Activated CD4-positive, alpha-beta T cell treated with anti-CD3 and anti-CD28 coated beads for 48 hours (primary cell): ENCODE data around the gene MEIG1.
"Not testable (repeated sequence)": the region's sequence is repeated elsewhere in the genome, so short reads cannot be mapped to it uniquely, and the experiment has no call there.

Source experiments
- DNase-seq: peaks from one replicate; pipeline ENCODE4 v3.0.0-alpha.2; 2020

Gene MEIG1

DNA sequence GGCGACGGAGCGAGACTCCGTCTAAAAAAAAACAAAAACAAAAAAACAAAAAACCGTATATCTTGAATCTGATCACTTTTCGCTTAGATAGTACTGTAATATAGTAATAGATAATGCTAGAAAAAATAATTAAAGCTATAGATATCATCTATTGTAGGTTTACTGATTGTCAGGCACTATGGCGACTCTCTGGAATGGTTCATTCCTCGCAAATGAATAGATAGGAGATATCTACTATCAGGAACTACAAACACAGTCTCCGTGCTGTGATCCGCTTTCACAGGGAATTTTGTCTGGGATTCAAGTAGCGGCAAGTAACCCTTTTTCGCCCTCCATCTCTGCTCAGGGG is 342 bp upstream of the MEIG1 start:
- DNase-seq = no peak

DNA sequence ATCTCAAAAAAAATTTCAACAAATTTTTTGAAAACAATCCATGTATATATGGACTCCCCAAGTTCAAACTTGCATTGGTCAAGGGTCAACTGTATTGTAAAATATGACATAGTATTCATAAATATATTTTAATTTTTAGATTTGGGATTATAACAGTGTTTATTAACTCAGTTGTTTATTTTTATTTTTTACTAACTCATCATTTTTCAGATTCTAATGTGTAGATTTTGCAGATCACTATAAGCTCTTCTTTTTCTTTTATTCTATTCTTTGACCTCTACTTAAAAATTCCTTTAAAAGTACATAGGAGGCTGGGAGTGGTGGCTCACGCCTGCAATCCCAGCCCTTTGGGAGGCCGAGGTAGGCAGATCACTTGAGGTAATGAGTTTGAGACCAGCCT is 8.7 kb downstream of the MEIG1 start:
- DNase-seq = no peak

DNA sequence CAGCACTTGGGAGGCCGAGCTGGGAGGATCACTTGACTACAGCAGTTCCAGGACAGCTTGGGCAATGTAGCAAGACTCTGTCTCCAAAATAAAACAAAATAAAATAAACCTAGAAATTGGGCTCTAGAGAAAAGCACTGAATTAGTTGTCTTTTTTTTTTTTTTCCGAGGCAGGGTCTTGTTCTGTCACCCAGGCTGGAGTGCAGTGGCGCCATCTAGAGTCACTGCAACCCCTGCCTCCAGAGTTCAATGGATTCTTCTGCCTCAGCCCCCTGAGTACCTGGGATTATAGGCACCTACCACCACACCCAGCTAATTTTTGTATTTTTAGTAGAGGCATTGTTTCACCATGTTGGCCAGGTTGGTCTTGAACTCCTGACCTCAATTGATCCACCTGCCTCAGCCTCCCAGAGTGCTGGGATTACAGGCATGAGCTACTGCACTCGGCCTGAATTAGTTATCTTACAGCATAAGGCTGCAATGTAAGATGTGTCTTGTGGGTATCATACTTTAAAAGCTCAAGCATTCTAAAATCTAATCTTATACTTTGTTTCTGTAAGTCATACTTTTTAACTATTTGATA is 12.8 kb downstream of the MEIG1 start:
- DNase-seq = peak; percentile 56

DNA sequence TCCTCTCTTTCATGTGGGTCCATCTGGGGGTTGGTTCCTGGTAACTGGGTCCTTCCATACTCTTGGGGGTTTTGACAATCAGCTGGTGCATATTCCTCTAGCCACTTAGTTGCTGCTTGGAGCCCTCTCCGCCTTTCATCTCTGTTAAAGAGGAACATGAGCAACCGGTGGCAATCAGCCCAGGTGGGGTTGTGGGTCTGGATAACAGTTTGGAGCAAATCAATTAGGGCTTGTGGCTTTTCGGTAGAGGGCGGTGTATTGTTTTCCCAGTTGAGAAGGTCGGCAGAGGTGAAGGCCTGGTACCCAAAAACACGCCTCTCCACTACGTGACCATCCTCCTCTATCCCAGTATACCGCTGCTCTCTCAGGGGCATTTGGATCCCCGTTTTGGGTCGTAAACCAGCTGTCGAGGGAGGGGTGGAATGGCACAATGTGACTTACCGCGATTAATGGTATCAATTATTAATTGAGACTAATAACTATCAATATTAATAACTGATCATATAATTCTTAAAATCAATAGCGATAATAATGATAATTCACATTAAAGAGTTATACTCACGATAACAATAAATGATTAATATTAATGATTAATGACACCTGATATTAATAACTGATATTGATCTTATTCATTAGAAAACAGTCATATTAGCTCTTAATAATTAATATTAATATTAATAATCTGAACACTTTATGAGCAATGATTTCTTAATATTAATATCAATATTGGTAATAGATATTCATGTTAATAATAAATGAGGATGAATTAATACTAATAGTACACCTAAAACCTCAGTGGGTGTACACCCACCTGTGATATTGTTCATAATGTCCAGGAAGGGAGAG is 15.2 kb downstream of the MEIG1 start:
- DNase-seq = not testable (repeated sequence)

DNA sequence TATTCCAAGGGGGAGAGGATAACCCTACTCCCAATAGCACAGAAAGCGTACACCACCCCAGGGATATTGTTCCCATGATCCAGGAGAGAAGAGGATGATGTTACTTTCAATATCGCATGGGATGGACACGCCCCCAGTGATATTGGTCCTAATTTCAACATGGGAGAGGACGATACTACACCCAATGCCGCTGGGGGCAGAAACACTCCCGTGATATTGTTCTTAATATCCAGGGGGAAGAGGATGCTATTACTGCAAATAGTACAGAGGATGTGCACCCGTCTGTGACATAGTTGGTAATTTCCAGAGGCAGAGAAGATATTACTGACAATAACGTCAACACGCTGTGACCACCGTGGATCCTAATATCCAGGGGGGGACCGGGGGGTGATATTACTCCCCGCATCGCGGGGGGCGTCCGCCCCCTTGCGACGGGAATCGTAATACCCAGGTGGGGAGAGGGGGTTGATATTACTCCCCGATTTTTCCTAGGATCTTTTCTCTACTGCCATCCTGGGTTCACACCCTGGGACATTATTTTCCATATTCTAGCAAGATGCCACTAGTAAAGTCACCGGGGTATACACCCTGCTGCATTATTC is 16.6 kb downstream of the MEIG1 start:
- no peak for DNase-seq

DNA sequence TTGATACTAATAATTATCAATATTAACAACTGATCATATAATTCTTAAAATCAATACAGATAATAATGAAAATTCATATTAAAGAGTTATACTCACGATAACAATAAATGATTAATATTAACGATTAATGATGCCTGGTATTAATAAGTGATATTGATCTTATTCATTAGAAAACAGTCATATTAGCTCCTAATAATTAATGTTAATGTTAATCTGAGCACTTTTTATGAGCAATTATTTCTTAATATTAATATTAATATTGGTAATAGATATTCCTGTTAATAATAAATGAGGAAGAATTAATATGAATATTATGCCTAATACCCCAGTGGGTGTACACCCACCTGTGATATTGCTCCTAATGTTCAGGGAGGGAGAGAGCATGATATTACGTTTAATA is 23.6 kb downstream of the MEIG1 start:
- DNase-seq = no peak

DNA sequence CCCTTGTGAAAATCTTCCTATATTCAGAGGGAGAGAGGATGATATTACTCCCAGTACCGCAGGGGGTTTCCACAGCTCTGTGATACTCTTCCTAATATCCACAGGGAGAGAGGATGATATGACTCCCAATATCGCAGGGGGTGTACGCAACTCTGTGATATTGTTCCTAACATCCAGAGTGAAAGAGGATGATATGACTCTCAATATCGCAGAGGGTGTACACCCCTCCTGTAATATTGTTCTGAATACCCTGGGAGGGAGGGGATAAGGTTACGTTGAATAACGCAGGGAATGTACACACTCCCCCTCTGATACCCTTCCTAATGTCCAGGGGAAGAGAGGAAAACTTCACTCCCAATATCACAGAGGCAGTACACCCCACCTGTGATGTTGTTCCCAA is 30.4 kb downstream of the MEIG1 start:
- not testable (repeated sequence) for DNase-seq

DNA sequence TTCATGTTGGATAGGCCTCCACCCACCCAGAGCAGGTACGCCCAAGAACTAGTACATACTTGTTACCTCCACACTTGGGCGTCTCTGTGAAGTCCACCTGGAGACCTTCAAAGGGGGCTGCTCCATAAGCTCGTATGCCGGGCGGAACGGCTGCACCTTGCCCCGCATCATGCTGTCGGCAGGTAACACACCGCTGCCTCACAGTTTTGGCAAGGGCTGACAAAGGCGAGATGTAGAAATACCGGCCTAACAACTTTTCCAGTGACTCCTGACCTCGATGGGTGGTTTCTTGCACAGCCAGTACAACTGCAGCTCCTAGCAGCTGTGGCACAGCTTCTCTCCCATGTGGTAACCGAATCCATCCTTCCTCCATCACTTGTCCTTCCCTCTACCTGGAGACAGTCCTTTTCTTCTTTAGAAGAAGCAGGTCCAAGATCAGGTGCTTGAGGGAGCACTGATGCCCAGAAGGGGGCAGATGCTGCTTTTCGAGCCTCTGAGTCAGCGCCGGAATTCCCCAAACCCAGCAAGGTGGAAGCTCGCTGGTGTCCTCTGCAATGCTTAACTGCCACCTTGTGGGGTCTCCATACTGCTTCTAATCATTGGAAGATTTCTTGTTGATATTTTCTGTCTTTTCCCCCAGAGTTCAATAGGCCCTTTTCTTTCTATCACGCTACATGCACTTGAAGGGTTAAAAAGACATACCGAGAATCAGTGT is 32.0 kb downstream of the MEIG1 start:
- DNase-seq = peak; percentile 76

DNA sequence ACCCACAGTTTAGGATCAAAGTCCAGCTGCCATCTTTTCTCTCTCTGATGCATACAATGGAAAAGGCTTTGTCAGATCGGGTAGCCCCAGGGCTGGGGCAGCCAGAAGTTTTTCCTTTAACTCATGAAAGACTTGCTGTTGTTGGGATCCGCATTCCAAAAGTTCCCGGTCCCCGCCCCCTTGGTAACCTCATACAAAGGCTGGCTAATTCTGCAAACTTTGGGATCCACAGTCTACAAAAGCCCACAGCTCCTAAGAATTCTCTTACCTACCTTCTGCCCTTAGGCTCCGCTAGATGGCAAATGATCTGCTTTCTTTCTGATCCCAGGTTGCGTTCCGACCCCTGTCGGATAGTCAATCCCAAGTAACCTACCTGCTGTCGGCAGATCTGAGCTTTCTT is 33.1 kb downstream of the MEIG1 start:
- DNase-seq = not testable (repeated sequence)

DNA sequence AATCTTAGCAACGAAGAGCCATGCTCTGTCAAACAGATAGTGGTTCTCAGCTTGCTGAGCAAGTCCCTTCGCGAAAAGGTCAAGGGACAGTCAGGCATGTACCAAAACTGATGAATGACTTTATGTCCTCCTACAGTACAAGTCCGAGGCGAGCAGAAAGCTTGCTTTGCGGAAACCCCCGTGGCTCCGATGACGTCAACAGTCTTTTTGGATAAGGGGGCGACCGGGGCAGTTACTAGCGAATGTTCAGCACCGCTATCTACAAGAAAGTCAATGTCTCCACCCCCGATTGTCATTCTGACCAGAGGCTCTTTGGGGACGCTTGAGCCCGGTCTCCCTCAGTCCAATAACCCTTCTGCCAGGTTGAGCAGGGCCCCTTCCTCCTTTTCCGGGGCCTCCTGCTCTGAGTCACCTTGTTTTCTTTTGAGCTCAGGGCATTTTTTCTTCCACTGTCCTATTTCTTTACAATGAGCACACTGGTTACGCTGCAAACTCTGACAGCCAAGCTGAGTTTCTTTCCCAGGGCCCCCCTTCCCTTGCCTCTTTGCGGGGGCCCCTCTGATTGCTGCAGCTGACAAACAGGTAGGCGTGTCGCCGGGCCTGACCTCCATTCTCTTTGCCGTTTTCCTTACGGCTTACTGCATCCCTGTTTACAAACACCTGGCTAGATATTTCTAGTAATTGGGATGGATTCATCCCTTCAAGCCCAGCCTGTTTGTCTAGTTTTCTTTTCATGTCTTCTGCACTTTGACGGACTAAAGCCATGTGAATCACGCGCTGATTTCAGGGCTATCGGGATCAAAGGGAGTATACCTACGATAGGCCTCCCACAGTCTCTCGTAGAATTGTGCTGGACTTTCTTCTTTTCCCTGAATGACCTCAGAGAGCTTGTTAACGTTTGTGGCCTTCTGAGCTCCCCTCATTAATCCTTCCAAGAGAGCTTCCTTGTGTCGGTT is 34.6 kb downstream of the MEIG1 start:
- DNase-seq = not testable (repeated sequence)

DNA sequence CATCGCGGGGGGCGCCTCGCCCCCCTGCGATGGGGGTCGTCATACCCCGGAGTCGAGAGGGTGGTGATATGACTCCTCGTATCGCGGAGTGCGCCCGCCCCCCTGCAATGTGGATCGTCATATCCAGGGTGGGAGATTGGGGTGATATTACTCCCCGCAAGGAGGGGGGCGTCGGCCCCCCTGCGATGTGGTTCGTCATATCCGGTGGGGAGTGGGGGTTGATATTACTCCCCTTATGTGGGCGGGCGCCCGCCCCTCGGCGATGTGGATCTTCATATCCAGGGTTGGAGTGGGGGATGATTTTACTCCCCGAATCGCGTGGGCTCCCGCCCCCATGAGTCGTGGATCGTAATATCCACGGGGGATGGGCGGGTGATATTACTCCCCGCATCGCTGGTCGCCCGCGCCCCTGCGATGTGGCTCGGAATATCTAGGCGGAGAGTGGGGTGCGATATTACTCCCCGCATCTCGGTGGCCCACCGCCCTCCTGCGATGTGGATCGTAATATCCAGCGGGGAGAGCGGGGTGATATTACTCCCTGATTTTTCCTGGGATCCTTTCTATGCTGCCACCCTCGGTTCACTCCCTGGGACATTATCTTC is 36.9 kb downstream of the MEIG1 start:
- DNase-seq = no peak

DNA sequence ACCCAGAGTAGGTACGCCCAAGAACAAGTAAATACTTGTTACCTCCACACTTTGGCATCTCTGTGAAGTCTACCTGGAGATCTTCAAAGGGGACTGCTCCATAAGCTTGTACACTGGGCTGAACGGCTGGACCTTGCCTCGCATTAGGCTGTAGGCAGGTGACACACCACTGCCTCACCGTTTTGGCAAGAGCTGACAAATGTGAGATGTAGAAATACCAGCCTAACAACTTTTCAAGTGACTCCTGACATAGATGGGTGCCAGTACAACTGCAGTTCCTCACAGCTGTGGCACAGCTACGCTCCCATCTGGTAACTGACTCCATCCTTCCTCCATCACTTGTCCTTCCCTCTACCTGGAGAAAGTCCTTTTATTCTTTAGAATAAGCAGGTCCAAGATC is 54.3 kb downstream of the MEIG1 start:
- DNase-seq = not testable (repeated sequence)

DNA sequence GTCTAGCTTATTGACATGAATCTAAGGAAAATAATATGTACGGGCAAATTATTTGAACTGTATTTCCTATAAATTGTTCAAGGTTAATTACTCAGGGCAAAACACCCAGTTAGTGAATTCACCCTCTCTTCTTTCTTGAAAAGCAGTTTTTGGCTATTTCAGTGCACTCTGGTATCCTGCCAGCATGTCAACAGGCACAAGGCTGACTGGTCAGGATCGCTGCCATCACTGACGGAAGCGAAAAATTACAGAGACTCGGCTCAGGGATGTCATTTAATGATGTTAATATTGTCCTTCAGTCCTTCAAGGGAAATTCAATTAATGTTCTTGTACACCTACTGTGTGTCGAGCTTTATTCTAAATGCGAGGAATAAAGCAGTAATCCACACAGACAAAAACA is 56.3 kb downstream of the MEIG1 start:
- no peak for DNase-seq

DNA sequence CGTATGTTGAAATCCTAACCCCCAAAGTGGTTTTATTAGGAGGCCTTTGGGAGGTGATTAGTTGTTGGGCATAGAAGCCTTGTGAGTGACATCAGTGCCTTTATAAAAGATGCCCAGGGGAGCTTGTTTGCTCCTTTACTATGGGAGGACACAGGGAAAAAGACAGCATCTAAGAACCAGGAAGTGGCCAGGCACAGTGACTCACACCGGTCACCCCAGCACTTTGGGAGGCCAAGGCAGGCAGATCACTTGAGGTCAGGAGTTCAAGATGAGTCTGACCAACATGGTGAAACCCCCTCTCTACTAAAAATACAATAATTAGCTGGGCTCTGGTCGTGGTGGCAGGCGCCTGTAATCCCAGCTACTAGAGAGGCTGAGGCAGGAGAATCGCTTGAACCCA is 61.8 kb downstream of the MEIG1 start:
- DNase-seq = not testable (repeated sequence)
